Measurements from ENCODE around the gene PGLYRP3. TPM values are rescaled to one million over a fixed set of nuclear protein-coding genes. Genes with fewer than 3 reads are reported as not detected.

PGLYRP3 gene
- total and polyA plus RNA-seq, 9 of the 15 experiments (the other 6 are each of a cell fraction or from before 2014, with no cell fraction given), result not detected

DNA sequence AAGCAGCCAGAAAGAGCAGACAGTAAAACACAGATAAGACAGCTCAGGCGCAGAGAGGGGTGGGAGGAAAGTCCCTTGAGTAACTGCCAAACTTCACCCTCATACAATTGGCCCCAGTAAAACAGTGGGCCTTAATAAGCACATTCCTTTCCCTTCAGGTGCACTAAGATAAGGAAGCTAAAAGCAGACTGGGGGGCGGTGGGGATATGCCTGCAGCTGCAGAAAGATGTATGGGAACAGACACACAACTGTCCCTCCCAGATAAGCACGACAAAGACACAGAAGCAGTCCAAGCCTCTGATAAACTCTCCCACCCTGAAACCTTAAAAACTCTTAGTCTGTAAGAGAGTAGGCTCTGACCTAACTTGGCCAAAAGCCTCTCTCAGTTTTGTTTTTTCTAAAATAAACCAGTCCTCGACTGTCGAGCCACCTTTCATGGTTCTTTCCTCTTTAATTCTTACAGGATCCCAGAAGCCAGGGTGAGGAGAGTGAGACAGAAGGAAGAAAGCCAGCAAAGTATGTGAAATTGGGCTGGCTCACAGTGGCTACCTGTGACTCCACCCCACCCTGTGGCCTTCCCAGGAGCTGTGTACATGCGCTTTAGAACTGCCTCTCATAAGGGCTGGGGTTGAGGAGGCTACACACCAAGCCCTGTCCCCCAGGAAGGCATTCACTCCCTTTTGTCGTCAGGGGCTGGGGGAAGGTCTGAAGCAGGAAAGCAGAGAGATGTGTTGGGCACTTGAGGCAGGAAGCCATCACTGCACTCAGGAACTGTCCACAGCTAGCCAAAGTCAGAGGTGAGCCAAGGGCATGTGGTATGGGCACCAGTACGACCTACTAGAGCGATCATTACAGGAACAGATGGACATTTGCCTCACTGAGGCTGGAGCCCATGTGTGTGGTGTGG, 31.3 kb upstream of the PGLYRP3 start (continued):
- TF ChIP-seq ZNF609 (CRISPR knock-in tag; IDR thresholded peaks at IDR 0.05; ENCODE audit: borderline replicate concordance) (peak; percentile 97; the same call in 1 of the 2 replicates), TEAD4 (IDR thresholded peaks at IDR 0.05; ENCODE audit: low read length) (peak; percentile 99), TEAD4 (CRISPR knock-in tag; IDR thresholded peaks at IDR 0.05; ENCODE audit: borderline replicate concordance) (0 out of 2 replicates have a peak, but pooled peaks have one; percentile 22), SRSF7 (optimal IDR thresholded peaks at IDR 0.05; ENCODE audit: low read depth, low read length) (no peak), STAT5A (IDR thresholded peaks at IDR 0.05; ENCODE audit: borderline replicate concordance, low read length) (peak; percentile 97), ZMIZ1 (IDR thresholded peaks at IDR 0.05; ENCODE audit: low read depth in 2 of 2, low read length in 2 of 2) (peak in 1 of 2 experiments; percentile 98; a peak in 2 of 4 replicates), STAT6 (CRISPR knock-in tag; IDR thresholded peaks at IDR 0.05) (no peak), ATF1 (CRISPR knock-in tag; IDR thresholded peaks at IDR 0.05) (no peak), ATF1 (tag; IDR thresholded peaks at IDR 0.05) (peak; percentile 87), RBM22 (IDR thresholded peaks at IDR 0.05; ENCODE audit: low read depth, low read length, poor library complexity, severe bottlenecking) (no peak), HCFC1 (IDR thresholded peaks at IDR 0.05; ENCODE audit: low read depth, low read length) (no peak)
- TF ChIP-seq, protein P1, sequence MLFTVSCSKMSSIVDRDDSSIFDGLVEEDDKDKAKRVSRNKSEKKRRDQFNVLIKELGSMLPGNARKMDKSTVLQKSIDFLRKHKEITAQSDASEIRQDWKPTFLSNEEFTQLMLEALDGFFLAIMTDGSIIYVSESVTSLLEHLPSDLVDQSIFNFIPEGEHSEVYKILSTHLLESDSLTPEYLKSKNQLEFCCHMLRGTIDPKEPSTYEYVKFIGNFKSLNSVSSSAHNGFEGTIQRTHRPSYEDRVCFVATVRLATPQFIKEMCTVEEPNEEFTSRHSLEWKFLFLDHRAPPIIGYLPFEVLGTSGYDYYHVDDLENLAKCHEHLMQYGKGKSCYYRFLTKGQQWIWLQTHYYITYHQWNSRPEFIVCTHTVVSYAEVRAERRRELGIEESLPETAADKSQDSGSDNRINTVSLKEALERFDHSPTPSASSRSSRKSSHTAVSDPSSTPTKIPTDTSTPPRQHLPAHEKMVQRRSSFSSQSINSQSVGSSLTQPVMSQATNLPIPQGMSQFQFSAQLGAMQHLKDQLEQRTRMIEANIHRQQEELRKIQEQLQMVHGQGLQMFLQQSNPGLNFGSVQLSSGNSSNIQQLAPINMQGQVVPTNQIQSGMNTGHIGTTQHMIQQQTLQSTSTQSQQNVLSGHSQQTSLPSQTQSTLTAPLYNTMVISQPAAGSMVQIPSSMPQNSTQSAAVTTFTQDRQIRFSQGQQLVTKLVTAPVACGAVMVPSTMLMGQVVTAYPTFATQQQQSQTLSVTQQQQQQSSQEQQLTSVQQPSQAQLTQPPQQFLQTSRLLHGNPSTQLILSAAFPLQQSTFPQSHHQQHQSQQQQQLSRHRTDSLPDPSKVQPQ (CRISPR knock-in tag; IDR thresholded peaks at IDR 0.05; ENCODE audit: borderline replicate concordance), result 0 out of 2 replicates have a peak, but pooled peaks have one; percentile 79

Measured in K562 (cell line).